T-helper 1 cell treated with Interleukin-12 subunit alpha and Interleukin-12 subunit beta and Interleukin-4 antibody, amounts not matched to agents 30 ng/mL and 1 ng/mL, for 36 hours (primary cell): Measurements from ENCODE around the gene SRRM3. TPM values are rescaled to one million over a fixed set of nuclear protein-coding genes. Genes with fewer than 3 reads are reported as not detected.
"Not testable (repeated sequence)": the region's sequence is repeated elsewhere in the genome, so short reads cannot be mapped to it uniquely, and the experiment has no call there.

Experiments used
- intact Hi-C: fragments of 100-400 bp; cut with micrococcal nuclease; formaldehyde crosslinking; loops from one replicate; pipeline ENCODE4 v1.15.1; 2024
- total RNA-seq: library from RNA; stranded (reverse); gene quantifications from 2 replicates; pipeline ENCODE4 v1.2.3, GENCODE V29; 2022

Gene SRRM3
- total RNA-seq, 1 donor from 2014 or later = not detected

DNA sequence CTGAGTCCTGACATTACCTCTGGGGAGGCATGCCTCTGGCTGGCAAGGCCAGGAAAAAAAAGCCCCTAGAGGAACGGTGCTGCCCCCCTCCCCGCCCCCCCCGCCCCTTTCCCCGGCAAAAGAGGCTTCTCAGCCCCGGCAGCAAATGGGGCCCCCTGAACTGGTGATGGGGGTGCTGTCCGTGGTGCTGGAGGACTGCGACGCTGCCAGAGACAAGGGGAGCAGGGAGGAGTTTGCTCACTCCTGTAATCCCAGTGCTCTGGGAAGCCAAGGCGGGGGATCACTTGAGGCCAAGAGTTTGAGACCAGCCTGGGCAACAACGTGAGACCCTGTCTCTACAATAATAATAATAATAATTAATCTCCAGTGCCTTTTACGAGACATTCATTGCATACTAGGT lies 23.7 kb downstream of the SRRM3 start:
- intact Hi-C loops = loop anchor here (1.0 kb wide), 1 partner anchor 24 kb away; the partner anchor contains the start of gene SRRM3

DNA sequence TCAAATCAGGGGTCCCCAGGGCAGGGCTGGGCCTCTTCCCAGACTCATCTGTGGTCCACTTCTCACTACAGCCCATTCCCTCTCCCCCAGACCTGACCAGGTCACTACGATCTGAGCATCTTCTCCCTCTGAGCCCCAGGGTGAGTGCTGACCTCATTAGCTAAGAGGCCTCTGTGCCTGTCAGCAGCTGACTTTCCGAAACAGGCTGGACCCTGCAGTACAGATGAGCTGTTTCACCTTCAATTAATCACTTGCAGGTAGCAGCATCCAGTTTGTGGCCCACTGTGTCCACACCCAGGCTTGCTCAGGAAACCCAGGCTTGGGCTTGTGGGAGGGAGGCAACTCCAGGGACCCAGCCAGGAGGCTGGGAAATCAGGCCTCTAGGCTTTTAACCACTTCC lies 24.3 kb downstream of the SRRM3 start:
- intact Hi-C loops = loop anchor here (1.0 kb wide), 1 partner anchor 25 kb away; the partner anchor contains the start of gene SRRM3

- intact Hi-C loops = not testable (repeated sequence)
These were observed 25.3 kb downstream of the SRRM3 start for GRCh38 chr7:76226878-76227423.

DNA sequence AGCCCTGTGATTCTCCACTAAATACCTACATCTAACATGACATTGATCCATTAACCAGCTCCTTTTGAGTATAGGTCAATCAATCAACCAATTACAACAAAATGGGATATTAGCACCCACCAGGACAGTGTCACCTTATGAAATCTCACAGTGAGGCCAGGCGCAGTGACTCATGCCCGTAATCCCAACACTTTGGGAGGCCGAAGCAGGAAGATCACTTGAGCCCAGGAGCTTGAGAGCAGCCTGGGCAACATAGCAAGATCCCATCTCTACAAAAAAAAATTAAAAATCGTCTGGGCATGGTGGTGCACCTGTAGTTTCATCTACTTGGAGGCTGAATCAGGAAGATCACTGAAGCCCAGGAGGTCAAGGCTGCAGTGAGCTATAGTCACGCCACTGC lies 28.5 kb downstream of the SRRM3 start:
- intact Hi-C loops = no loop called here

DNA sequence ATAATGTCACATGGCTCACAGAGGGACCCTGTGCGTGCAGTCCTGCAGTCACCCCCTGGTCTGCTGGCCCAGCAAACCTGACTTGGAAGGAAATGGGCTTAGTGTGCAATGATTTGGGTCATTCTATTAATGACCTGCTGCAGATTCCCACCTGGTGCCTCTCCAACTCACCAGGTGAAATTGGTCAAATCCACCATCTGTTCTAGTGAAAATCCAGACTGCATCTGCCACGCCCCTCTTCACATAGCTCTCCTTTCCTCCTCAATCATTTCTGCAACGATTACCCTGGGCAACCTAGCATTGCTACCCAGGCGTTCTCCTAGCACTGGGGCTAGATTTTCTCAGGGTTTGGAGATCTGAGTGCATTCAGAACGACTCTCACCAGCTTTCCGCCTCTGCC lies 29.4 kb downstream of the SRRM3 start:
- intact Hi-C loops = no loop called here

- intact Hi-C loops = no loop called here
These were observed 29.9 kb downstream of the SRRM3 start for GRCh38 chr7:76231583-76231982.

- intact Hi-C loops = no loop called here
These were observed 31.0 kb downstream of the SRRM3 start for GRCh38 chr7:76232698-76233097.

DNA sequence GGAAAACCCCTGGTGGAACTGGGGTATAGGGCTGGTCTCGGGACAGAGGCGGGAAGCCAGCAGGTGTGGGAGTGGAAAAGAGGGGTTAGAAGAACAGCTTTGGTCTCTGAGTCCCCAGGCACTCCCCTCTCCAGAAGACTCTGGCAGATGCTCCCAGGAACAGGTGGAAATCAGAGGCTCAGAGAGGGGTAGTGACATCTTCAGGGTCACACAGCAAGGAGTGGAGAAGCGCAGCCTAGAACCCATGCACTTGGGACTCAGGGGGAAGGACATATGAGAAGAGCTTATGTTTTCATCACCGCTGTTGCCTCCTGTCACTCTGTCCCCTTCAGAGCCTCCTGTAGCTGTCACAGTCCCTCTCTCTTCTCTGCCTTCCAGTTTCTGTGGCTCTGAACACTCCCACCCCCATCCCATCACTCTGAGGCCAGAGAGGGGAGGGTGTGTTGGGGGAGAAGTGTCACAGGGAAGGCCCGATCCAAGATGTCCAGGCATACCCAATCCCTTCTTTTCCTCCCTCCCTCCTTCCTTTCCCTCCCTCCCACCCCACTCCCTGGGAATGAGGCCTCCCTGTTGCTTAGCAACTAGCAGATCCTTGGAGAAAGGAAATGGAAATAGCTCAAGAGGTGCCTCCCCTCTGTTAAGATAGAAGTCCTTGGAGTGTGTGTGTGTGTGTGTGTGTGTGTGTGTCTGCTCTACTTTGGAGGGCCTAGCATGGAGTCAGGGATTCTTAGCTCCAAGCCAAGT lies 32.0 kb downstream of the SRRM3 start:
- intact Hi-C loops = no loop called here

DNA sequence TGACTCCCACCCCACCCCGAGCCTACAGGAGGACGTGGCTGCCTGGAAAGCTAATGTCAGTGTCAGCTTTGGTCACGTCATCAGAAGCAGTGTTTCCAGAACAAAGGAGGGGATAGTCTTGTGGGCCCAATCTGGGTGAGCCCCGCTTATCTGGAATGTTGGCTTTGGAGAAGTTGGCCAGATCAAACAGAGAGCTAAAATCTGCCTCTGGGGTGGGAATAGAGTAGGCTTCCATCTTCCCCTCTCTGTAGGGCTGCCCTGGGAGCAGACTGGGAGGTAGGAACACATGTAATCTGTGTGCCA lies 32.5 kb downstream of the SRRM3 start:
- intact Hi-C loops = no loop called here

GRCh38 chr7:76234931-76235441 lies 33.3 kb downstream of the SRRM3 start:
- intact Hi-C loops = loop anchor here (1.0 kb wide), 6 partner anchors 25 to 124 kb away; partner anchors contain the start of gene SRRM3

DNA sequence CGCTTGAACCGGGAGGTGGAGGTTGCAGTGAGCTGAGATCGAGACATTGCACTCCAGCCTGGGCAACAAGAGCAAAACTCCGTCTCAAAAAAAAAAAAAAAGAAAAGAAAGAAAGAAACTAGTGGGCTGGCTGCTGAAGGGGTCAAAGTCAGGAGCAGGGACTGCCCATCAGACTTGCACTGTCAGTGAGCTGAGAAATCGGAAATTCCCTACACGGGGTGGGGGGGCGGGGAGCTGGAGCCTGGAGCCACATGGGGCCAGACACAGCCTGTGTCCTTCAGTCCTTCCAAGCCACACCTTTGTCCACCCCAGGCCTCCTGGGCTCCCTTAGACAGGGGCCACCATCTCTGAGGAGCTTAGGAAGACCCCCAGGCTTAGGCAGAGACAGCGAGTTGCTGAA lies 34.5 kb downstream of the SRRM3 start:
- intact Hi-C loops = no loop called here

- intact Hi-C loops = no loop called here
These were observed 36.6 kb downstream of the SRRM3 start for GRCh38 chr7:76238326-76238725.

DNA sequence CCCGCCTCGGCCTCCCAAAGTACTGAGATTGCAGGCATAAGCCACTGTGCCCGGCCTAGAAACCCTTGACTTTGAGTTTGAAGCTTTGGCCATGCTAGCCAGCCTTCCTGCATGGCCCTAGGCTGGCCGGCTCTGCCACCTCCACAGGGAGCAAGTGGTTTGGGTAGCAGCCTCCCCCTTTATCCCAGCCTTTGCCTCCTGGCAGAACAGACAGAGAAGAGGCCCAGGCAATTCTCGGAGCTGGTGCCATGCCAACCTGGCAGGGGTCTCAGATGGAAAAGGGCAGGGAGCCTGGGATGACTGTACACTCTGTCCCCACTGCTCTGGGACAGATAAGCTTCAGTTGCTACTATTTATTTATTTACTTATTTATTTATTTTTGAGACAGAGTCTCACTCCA lies 39.4 kb downstream of the SRRM3 start:
- intact Hi-C loops = no loop called here

DNA sequence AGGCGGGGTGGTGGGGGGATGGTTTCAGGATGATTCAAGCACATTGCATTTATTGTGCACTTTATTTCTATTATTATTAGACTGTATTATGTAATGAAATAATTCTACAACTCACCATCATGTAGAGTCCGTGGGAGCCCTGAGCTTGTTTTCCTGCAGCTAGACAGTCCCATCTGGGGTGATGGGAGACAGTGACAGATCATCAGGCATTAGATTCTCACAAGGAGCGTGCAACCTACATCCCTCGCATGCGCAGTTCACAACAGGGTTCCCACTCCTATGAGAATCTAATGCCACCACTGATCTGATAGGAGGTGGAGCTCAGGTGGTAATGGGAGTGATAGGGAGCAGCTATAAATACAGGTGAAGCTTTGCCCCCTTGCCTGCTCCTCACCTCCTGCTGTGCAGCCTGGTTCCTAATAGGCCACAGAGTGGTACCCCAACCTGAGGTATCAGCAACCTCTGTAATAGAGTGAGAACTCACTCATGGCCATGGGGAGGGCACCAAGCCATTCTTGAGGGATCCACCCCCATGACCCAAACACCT lies 40.9 kb downstream of the SRRM3 start:
- intact Hi-C loops = not testable (repeated sequence)

- intact Hi-C loops = loop anchor here (5.0 kb wide), 1 partner anchor 348 kb away; no protein-coding TSS in a partner anchor
These were observed 43.2 kb downstream of the SRRM3 start for GRCh38 chr7:76244781-76245391.

DNA sequence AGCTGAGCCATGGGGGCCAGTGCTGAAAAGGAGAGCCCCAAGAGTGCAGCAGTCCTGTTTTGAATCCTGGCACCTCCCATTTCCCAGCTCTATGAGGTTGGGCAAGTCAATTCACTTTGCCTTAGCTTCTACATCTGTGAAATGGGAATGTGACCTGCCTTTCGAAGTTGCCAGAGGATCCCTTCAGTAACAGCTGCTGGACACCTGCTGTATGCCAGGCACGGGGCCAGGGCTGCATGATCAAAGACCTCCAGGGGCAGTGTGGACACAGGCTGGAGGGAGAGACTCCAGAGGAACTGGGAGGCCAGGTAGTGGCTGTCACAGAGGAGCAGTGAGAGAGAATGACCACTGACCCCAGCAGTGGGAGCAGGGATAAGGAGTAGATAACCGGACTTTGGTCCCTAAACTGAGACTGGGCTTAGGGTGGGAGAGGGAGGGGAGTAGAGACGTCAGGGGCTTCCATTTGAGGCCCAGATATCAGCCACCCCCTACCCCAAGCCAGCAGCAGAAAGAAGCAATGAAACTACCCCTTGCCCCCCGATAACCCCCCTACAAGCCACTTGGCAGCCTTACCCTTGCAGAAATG lies 45.2 kb downstream of the SRRM3 start:
- intact Hi-C loops = loop anchor here (5.0 kb wide), 1 partner anchor 350 kb away; no protein-coding TSS in a partner anchor

- intact Hi-C loops = loop anchor here (5.0 kb wide), 1 partner anchor 351 kb away; no protein-coding TSS in a partner anchor
These were observed 46.2 kb downstream of the SRRM3 start for GRCh38 chr7:76247938-76248337.

- intact Hi-C loops = no loop called here
These were observed 50.3 kb downstream of the SRRM3 start for GRCh38 chr7:76252021-76252420.

- intact Hi-C loops = no loop called here
These were observed 53.1 kb downstream of the SRRM3 start for GRCh38 chr7:76254781-76255180.

DNA sequence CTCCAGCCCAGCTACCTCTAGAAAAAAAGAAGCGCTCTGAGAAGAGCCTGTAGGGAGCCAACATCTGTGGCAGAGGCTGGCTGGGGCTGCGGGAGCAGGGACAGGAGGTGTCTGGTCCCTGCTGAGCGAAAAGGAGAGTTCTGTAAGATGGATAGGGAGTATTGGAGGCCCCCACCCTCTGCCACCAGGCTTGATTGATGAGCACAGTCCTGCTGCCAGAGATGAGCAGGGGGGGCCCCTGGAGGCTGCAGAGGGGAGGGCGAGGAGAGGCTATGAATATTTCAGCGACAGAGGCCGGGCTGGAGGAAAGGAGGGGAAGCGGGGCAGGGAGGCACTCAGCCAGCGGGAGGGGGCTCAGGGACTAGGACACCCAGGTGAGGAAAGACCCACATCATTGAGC lies 56.3 kb downstream of the SRRM3 start:
- intact Hi-C loops = no loop called here
